Common myeloid progenitor, CD34-positive (primary cell): ENCODE results near the gene HID1.

Experiments
- CTCF ChIA-PET: fragments of 350-600 bp; sonication (Branson Sonifier 250); formaldehyde crosslinking; loops from one replicate; lab custom pipeline; 2021; ENCODE audit warnings: antibody characterized with exemption; lab: Charles Lee
- POLR2A ChIA-PET: fragments of 350-600 bp; sonication (Branson Sonifier 250); formaldehyde crosslinking; loops from one replicate; lab custom pipeline; 2021; ENCODE audit warnings: antibody characterized with exemption; lab: Charles Lee
- DNase-seq, 3 donors: peaks; one replicate each; pipeline versions ENCODE4 v3.0.0 to v3.0.0-alpha.2; 2013
- H3K27ac ChIP-seq, 2 experiments: 1 replicate in 1 of 2; 2 replicates in 1 of 2; pipeline ENCODE4 v1.7.0; 2013; ENCODE audit warnings: inconsistent platforms in 2 of 2, low read length in 2 of 2, mild to moderate bottlenecking in 2 of 2, low read depth in 1 of 2, moderate library complexity in 1 of 2; ENCODE audit not compliant: severe bottlenecking in 2 of 2, insufficient read depth in 1 of 2, poor library complexity in 1 of 2
- H3K27me3 ChIP-seq, 5 experiments: replicated peaks in 2 of 5; 1 replicate in 3 of 5; 2 replicates in 2 of 5; pipeline versions ENCODE4 v1.6.1 to v1.7.0; 2013; ENCODE audit warnings: low read length in 4 of 5, mild to moderate bottlenecking in 2 of 5, moderate library complexity in 2 of 5, inconsistent platforms in 1 of 5; ENCODE audit not compliant: insufficient read depth in 5 of 5, control insufficient read depth in 4 of 5
- H3K36me3 ChIP-seq, 4 experiments: 1 replicate in 2 of 4; 2 replicates in 2 of 4; pipeline versions ENCODE4 v1.6.1 to v1.7.0; 2013; ENCODE audit warnings: low read length in 3 of 4, control low read depth in 1 of 4, mild to moderate bottlenecking in 1 of 4; ENCODE audit not compliant: control insufficient read depth in 4 of 4, insufficient read depth in 4 of 4
- H3K4me1 ChIP-seq, 4 experiments: 1 replicate in 3 of 4; 2 replicates in 1 of 4; pipeline versions ENCODE4 v1.6.1 to v1.7.1; 2013; ENCODE audit warnings: low read length in 3 of 4, mild to moderate bottlenecking in 3 of 4, control low read depth in 1 of 4, inconsistent platforms in 1 of 4, moderate library complexity in 1 of 4; ENCODE audit not compliant: control insufficient read depth in 4 of 4, insufficient read depth in 4 of 4; ENCODE audit errors: control extremely low read depth in 1 of 4
- H3K4me3 ChIP-seq, 7 experiments: 1 replicate in 4 of 7; 2 replicates in 3 of 7; pipeline versions ENCODE4 v1.5.1 to v1.7.0; 2013; ENCODE audit warnings: mild to moderate bottlenecking in 7 of 7, low read length in 6 of 7, moderate library complexity in 6 of 7, inconsistent platforms in 2 of 7, low read depth in 2 of 7, control low read depth in 1 of 7; ENCODE audit not compliant: insufficient read depth in 4 of 7, control insufficient read depth in 1 of 7; ENCODE audit errors: extremely low read depth in 1 of 7
- H3K9me3 ChIP-seq, 5 experiments: 1 replicate in 4 of 5; 2 replicates in 1 of 5; pipeline versions ENCODE4 v1.6.1 to v1.7.1; 2013; ENCODE audit warnings: low read length in 4 of 5, mild to moderate bottlenecking in 2 of 5, inconsistent platforms in 1 of 5, low read depth in 1 of 5, moderate library complexity in 1 of 5; ENCODE audit not compliant: control insufficient read depth in 4 of 5, insufficient read depth in 2 of 5; ENCODE audit errors: control extremely low read depth in 1 of 5
- WGBS: methylation state at CpG from one replicate; pipeline ENCODE4 v1.1.5; 2013; ENCODE audit not compliant: insufficient coverage; 5-methylcytosine and 5-hydroxymethylcytosine counted together

Gene HID1

GRCh38 chr17:74964246-74964761, 8.3 kb downstream of the HID1 start:
- no peaks in the 10 kb centered on the region for H3K36me3 ChIP-seq
- no peak for DNase-seq
- H3K27ac ChIP-seq = no peak overlapping the region
- H3K4me1 ChIP-seq = peaks cover 0 to 6% (median 3%) of the 10 kb centered on the region in 4 experiments
- no peaks in the 10 kb centered on the region for H3K9me3 ChIP-seq
- no peak overlapping the region for H3K4me3 ChIP-seq
- peaks cover 0 to 3% (median 2%) of the 10 kb centered on the region in 5 experiments for H3K27me3 ChIP-seq
- 95% methylated on average over 12 of the region's 12 CpGs for WGBS
- POLR2A ChIA-PET = interaction anchor here (1.0 kb wide), 1 partner anchor 48 kb away, joined by 3 read pairs; the partner anchor contains the start of gene MRPL58
- CTCF ChIA-PET = interaction anchor here (1.1 to 8.9 kb wide), 3 partner anchors 8 to 150 kb away, joined by 3 to 154 read pairs (median 49); partner anchors contain the start of genes HID1 and MRPL58

- ChIA-PET POLR2A (interaction anchor here (1.0 kb wide), 1 partner anchor 49 kb away, joined by 3 read pairs; the partner anchor contains the start of gene MRPL58), CTCF (interaction anchor here (1.0 to 8.9 kb wide), 5 partner anchors 8 to 151 kb away, joined by 3 to 154 read pairs (median 37); partner anchors contain the start of genes HID1, MRPL58 and USH1G)
- Histone ChIP-seq H3K27me3 (peaks cover 0 to 4% (median 2%) of the 10 kb centered on the region in 5 experiments), H3K9me3 (no peaks in the 10 kb centered on the region), H3K27ac (no peak overlapping the region), H3K36me3 (no peaks in the 10 kb centered on the region), H3K4me1 (peaks cover 0 to 6% (median 3%) of the 10 kb centered on the region in 4 experiments), H3K4me3 (no peak overlapping the region)
- 84% methylated on average over 7 of the region's 12 CpGs for WGBS
- DNase-seq = no peak
These were observed 8.9 kb downstream of the HID1 start for GRCh38 chr17:74963656-74964055.

GRCh38 chr17:74962622-74963394, 9.8 kb downstream of the HID1 start:
- CTCF ChIA-PET = interaction anchor here (1.0 to 8.9 kb wide), 20 partner anchors 9 to 241 kb away, joined by 3 to 154 read pairs (median 7); partner anchors contain the start of genes HID1, MRPL58, OTOP2 and USH1G
- no peaks in the 10 kb centered on the region for H3K36me3 ChIP-seq
- POLR2A ChIA-PET = interaction anchor here (1.0 to 2.3 kb wide), 2 partner anchors 50 to 70 kb away, joined by 3 to 8 read pairs; partner anchors contain the start of gene MRPL58
- no peak overlapping the region for H3K27ac ChIP-seq
- H3K27me3 ChIP-seq = peaks cover 0 to 4% (median 2%) of the 10 kb centered on the region in 5 experiments
- WGBS = 94% methylated on average over 11 of the region's 18 CpGs
- no peak overlapping the region for H3K4me3 ChIP-seq
- DNase-seq = no peak
- H3K9me3 ChIP-seq = no peaks in the 10 kb centered on the region
- peaks cover 0 to 6% (median 3%) of the 10 kb centered on the region in 4 experiments for H3K4me1 ChIP-seq

GRCh38 chr17:74961657-74962350, 10.8 kb downstream of the HID1 start:
- 62% methylated on average over 18 of the region's 23 CpGs for WGBS

GRCh38 chr17:74960570-74961342, 11.8 kb downstream of the HID1 start:
- Histone ChIP-seq H3K27me3 (peaks cover 0 to 4% (median 2%) of the 10 kb centered on the region in 5 experiments), H3K9me3 (peaks cover 0 to 4% (median 0%) of the 10 kb centered on the region in 5 experiments), H3K4me3 (no peak overlapping the region), H3K4me1 (peaks cover 0 to 6% (median 3%) of the 10 kb centered on the region in 4 experiments), H3K27ac (no peak overlapping the region), H3K36me3 (no peaks in the 10 kb centered on the region)
- peak; percentile 67 to 86 (median 73) for DNase-seq
- WGBS = 24% methylated on average over 14 of the region's 19 CpGs
- ChIA-PET CTCF (interaction anchor here (0.6 to 8.9 kb wide), 47 partner anchors 10 to 278 kb away, joined by 3 to 154 read pairs (median 5); partner anchors contain the start of genes CDR2L, HID1, MRPL58 and NT5C), POLR2A (interaction anchor here (1.0 to 2.3 kb wide), 4 partner anchors 46 to 54 kb away, joined by 3 to 8 read pairs (median 4); partner anchors contain the start of gene MRPL58)

More at GRCh38 chr17:74961657-74962350, 10.8 kb downstream of the HID1 start:
- ChIA-PET CTCF (interaction anchor here (0.7 to 8.9 kb wide), 40 partner anchors 10 to 276 kb away, joined by 3 to 154 read pairs (median 6); partner anchors contain the start of genes CDR2L, HID1, MRPL58 and NT5C), POLR2A (interaction anchor here (0.6 to 2.3 kb wide), 7 partner anchors 10 to 71 kb away, joined by 3 to 8 read pairs (median 3); partner anchors contain the start of gene MRPL58)
- Histone ChIP-seq H3K27me3 (peaks cover 0 to 4% (median 2%) of the 10 kb centered on the region in 5 experiments), H3K27ac (no peak overlapping the region), H3K36me3 (no peaks in the 10 kb centered on the region), H3K4me1 (peaks cover 0 to 6% (median 3%) of the 10 kb centered on the region in 4 experiments), H3K9me3 (no peaks in the 10 kb centered on the region), H3K4me3 (no peak overlapping the region)
- peak; percentile 80 to 88 (median 81) for DNase-seq
